Measurements from ENCODE around the gene ST6GAL1. TPM values are rescaled to one million over a fixed set of nuclear protein-coding genes. Genes with fewer than 3 reads are reported as not detected.

Gene ST6GAL1
- total and polyA plus RNA-seq, 2 experiments from 2014 or later, result 64.3 to 123 TPM

GRCh38 chr3:186960347-186960746, 30.0 kb downstream of the ST6GAL1 start:
- Histone ChIP-seq H3K4me3 (no peak overlapping the region), H3K27ac (no peak overlapping the region), H3K27me3 (no peaks in the 10 kb centered on the region), H3K9me3 (ENCODE audit: low read depth) (no peaks in the 10 kb centered on the region), H3K36me3 (peaks cover 6% of the 10 kb centered on the region), H3K4me1 (ENCODE audit: low read depth) (peaks cover 20% of the 10 kb centered on the region)
- DNase-seq (ENCODE audit: low read depth in 1 of 2, low spot score in 1 of 2), result no peak
- TF ChIP-seq CTCF (IDR thresholded peaks at IDR 0.05; ENCODE audit: low read depth, low read length), result no peak

DNA sequence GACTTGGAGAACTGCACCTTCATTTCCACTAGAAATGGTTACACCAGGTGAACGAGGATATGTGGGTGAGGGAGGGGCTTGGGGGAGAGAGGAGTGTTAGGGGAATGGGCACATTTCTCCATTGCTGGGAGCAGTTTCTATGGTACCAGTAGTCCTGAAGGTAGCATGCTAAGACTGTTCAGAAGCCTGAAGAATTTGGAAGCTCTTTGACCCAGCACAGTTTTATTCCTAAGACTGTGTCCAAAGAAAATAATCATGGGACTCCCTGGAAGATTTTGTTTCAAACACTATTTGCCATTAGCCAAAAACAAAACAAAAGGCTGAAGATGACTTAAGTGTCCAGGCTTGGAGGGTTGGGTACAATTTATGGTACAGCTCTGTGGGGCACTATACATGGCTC, 32.1 kb downstream of the ST6GAL1 start:
- H3K27ac ChIP-seq, result peak overlapping the region; percentile 38
- H3K4me3 ChIP-seq, result no peak overlapping the region
- no peaks in the 10 kb centered on the region for H3K9me3 ChIP-seq (ENCODE audit: low read depth)
- H3K36me3 ChIP-seq, result peaks cover 6% of the 10 kb centered on the region
- H3K27me3 ChIP-seq, result no peaks in the 10 kb centered on the region
- TF ChIP-seq CTCF (IDR thresholded peaks at IDR 0.05; ENCODE audit: low read depth, low read length), result no peak
- no peak for DNase-seq (ENCODE audit: low read depth in 1 of 2, low spot score in 1 of 2)
- H3K4me1 ChIP-seq (ENCODE audit: low read depth), result peaks cover 11% of the 10 kb centered on the region

- Histone ChIP-seq H3K4me1 (ENCODE audit: low read depth) (peaks cover 11% of the 10 kb centered on the region), H3K36me3 (peaks cover 12% of the 10 kb centered on the region), H3K27ac (no peak overlapping the region), H3K4me3 (no peak overlapping the region), H3K27me3 (no peaks in the 10 kb centered on the region), H3K9me3 (ENCODE audit: low read depth) (no peaks in the 10 kb centered on the region)
- DNase-seq (ENCODE audit: low read depth in 1 of 2, low spot score in 1 of 2), result no peak
- no peak for TF ChIP-seq CTCF (IDR thresholded peaks at IDR 0.05; ENCODE audit: low read depth, low read length)
These were observed 33.3 kb downstream of the ST6GAL1 start for GRCh38 chr3:186963636-186964035.

GRCh38 chr3:186964071-186964470, 33.7 kb downstream of the ST6GAL1 start:
- Histone ChIP-seq H3K4me3 (no peak overlapping the region), H3K27me3 (no peaks in the 10 kb centered on the region), H3K36me3 (peaks cover 12% of the 10 kb centered on the region), H3K9me3 (ENCODE audit: low read depth) (no peaks in the 10 kb centered on the region), H3K4me1 (ENCODE audit: low read depth) (peaks cover 8% of the 10 kb centered on the region), H3K27ac (no peak overlapping the region)
- no peak for DNase-seq (ENCODE audit: low read depth in 1 of 2, low spot score in 1 of 2)
- no peak for TF ChIP-seq CTCF (IDR thresholded peaks at IDR 0.05; ENCODE audit: low read depth, low read length)

DNA sequence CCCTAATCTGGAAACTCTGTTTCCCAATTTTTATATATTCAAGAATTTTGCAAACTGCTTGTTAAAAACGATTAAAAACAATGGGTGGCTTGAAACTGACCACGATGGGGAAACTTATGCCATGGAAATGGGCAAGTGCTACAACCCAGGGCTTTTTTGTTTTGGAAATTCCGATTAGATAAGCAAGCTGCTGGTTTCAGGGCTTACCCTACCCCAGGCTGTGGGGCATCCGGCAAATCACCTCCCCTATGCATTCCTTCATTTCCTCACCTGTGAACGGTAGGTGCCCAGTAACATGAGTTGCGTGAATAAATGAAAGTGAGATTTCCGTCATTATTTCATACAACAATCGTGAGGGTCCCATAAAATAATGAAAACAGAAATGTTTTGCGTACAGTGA, 34.3 kb downstream of the ST6GAL1 start:
- no peak for DNase-seq (ENCODE audit: low read depth in 1 of 2, low spot score in 1 of 2)
- Histone ChIP-seq H3K4me3 (no peak overlapping the region), H3K4me1 (ENCODE audit: low read depth) (peaks cover 3% of the 10 kb centered on the region), H3K36me3 (peaks cover 12% of the 10 kb centered on the region), H3K27me3 (no peaks in the 10 kb centered on the region), H3K27ac (no peak overlapping the region), H3K9me3 (ENCODE audit: low read depth) (no peaks in the 10 kb centered on the region)
- TF ChIP-seq CTCF (IDR thresholded peaks at IDR 0.05; ENCODE audit: low read depth, low read length), result no peak
